HCT116 (cell line): ENCODE results near the gene STK32B. TPM values are rescaled to one million over a fixed set of nuclear protein-coding genes. Genes with fewer than 3 reads are reported as not detected.

Source experiments
- ATAC-seq: fragments of 200-7000 bp; cut with Tn5 transposase; 2 replicates; pipeline ENCODE4 v1.9.1; 2020; ENCODE audit warnings: mild to moderate bottlenecking, moderate library complexity
- BruUV-seq: library from RNA; stranded (reverse); fragments of 400-500 nt; replicated peaks from 2 replicates; lab custom pipeline; 2021; lab: Mats Ljungman, UMichigan
- CTCF ChIA-PET: fragments of 300-600 bp; sonication (Branson Sonifier 250); formaldehyde crosslinking; loops from one replicate; lab custom pipeline; 2021; ENCODE audit warnings: antibody characterized with exemption; lab: Charles Lee
- POLR2A ChIA-PET: fragments of 300-600, 350-600 bp; sonication (Branson Sonifier 250); formaldehyde crosslinking; loops from one replicate; lab custom pipeline; 2021; ENCODE audit warnings: antibody characterized with exemption; lab: Charles Lee
- RAD21 ChIA-PET, 2 experiments: fragments of 300-600 bp; sonication (Branson Sonifier 250); formaldehyde crosslinking; loops; one replicate each; lab custom pipeline; 2023; ENCODE audit warnings: low total read pairs in 2 of 2; ENCODE audit not compliant: uncharacterized antibody in 2 of 2, unreplicated experiment in 2 of 2, low non-redundant PET in 1 of 2; lab: Charles Lee
- DNase-seq: peaks from one replicate; pipeline ENCODE4 v3.0.0-alpha.2; 2010; ENCODE audit warnings: low read depth, low spot score
- H2AFZ ChIP-seq: fragments of 200-600 bp; shearing (Covaris generic), sonication (generic); 2 replicates; pipeline ENCODE4 v1.6.1; 2017; ENCODE audit warnings: low read depth, mixed run types, mixed read lengths, antibody characterized with exemption, low read length; ENCODE audit not compliant: poor library complexity, severe bottlenecking
- H3K27ac ChIP-seq: 2 replicates; pipeline ENCODE4 v1.5.1; 2012; ENCODE audit warnings: low read depth, low read length
- H3K27me3 ChIP-seq: fragments of 200-600 bp; sonication (generic); 2 replicates; pipeline ENCODE4 v1.6.1; 2016; ENCODE audit warnings: mixed run types, low read length, mixed read lengths; ENCODE audit not compliant: insufficient read depth
- H3K36me3 ChIP-seq, 2 experiments: fragments of 200-500 bp in 1 of 2; fragments of 200-600 bp in 1 of 2; sonication (Bioruptor generic) in 1 of 2; sonication (generic) in 1 of 2; 2 replicates each; pipeline versions ENCODE4 v1.5.1 to v1.6.1; 2014 to 2016; ENCODE audit warnings: low read length in 2 of 2, inconsistent platforms in 1 of 2, mixed read lengths in 1 of 2, mixed run types in 1 of 2; ENCODE audit not compliant: insufficient read depth in 2 of 2, control insufficient read depth in 1 of 2
- H3K4me1 ChIP-seq, 2 experiments: fragments of 200-600 bp in 1 of 2; sonication (generic) in 1 of 2; 2 replicates each; pipeline versions ENCODE4 v1.5.1 to v1.6.1; 2012 to 2017; ENCODE audit warnings: low read length in 2 of 2, inconsistent platforms in 1 of 2, mild to moderate bottlenecking in 1 of 2, mixed read lengths in 1 of 2, mixed run types in 1 of 2, moderate library complexity in 1 of 2; ENCODE audit not compliant: insufficient read depth in 2 of 2, control insufficient read depth in 1 of 2
- H3K4me2 ChIP-seq: fragments of 200-600 bp; sonication (generic); 2 replicates; pipeline ENCODE4 v1.6.1; 2017; ENCODE audit warnings: mixed run types, low read length, mixed read lengths
- H3K4me3 ChIP-seq, 2 experiments: fragments of 200-600 bp in 1 of 2; sonication (generic) in 1 of 2; replicated peaks in 1 of 2; 2 replicates each; pipeline ENCODE4 v1.5.1; 2011 to 2016; ENCODE audit warnings: low read length in 2 of 2, control low read depth in 1 of 2, low read depth in 1 of 2, mild to moderate bottlenecking in 1 of 2, mixed read lengths in 1 of 2, mixed run types in 1 of 2
- H3K79me2 ChIP-seq: fragments of 200-600 bp; sonication (generic); 2 replicates; pipeline ENCODE4 v1.6.1; 2017; ENCODE audit warnings: mild to moderate bottlenecking, mixed run types, low read length, moderate library complexity, mixed read lengths; ENCODE audit not compliant: insufficient read depth
- H3K9ac ChIP-seq: fragments of 200-600 bp; sonication (generic); 2 replicates; pipeline ENCODE4 v1.6.1; 2016; ENCODE audit warnings: low read length, mixed read lengths
- H3K9me2 ChIP-seq: fragments of 200-600 bp; sonication (generic), shearing (Covaris generic); 2 replicates; pipeline ENCODE4 v1.6.1; 2017; ENCODE audit warnings: mixed run types, mild to moderate bottlenecking, moderate library complexity; ENCODE audit not compliant: insufficient read depth
- H3K9me3 ChIP-seq, 2 experiments: fragments of 200-500 bp in 1 of 2; fragments of 200-600 bp in 1 of 2; sonication (Bioruptor generic) in 1 of 2; sonication (generic) in 1 of 2; 2 replicates each; pipeline ENCODE4 v1.6.1; 2014 to 2017; ENCODE audit warnings: low read length in 2 of 2, mixed read lengths in 2 of 2, inconsistent platforms in 1 of 2, low read depth in 1 of 2, mild to moderate bottlenecking in 1 of 2, mixed run types in 1 of 2, moderate library complexity in 1 of 2; ENCODE audit not compliant: control insufficient read depth in 1 of 2, insufficient read depth in 1 of 2
- H4K20me1 ChIP-seq: fragments of 200-600 bp; sonication (generic), shearing (Covaris generic); 2 replicates; pipeline ENCODE4 v1.6.1; 2017; ENCODE audit warnings: mixed run types, mild to moderate bottlenecking, moderate library complexity; ENCODE audit not compliant: insufficient read depth
- ATF3 ChIP-seq: IDR thresholded peaks from 2 replicates; pipeline ENCODE4 v1.6.1; 2012
- CTCF ChIP-seq, 3 experiments: fragments of 200-600 bp in 1 of 3; sonication (generic) in 1 of 3; IDR thresholded peaks in 2 of 3; conservative IDR thresholded peaks in 1 of 3; 2 replicates each; pipeline ENCODE4 v1.5.1; 2012 to 2017; ENCODE audit warnings: low read depth in 2 of 3, low read length in 2 of 3, antibody characterized with exemption in 1 of 3, borderline replicate concordance in 1 of 3, control low read depth in 1 of 3, mild to moderate bottlenecking in 1 of 3, mixed read lengths in 1 of 3, mixed run types in 1 of 3, moderate library complexity in 1 of 3; ENCODE audit not compliant: insufficient read depth in 1 of 3
- FOSL1 ChIP-seq: IDR thresholded peaks from 2 replicates; pipeline ENCODE4 v1.6.1; 2012; ENCODE audit warnings: low read depth
- RAD21 ChIP-seq: IDR thresholded peaks from 2 replicates; pipeline ENCODE4 v1.6.1; 2012; ENCODE audit warnings: low read depth, mild to moderate bottlenecking
- TCF7L2 ChIP-seq: IDR thresholded peaks from 2 replicates; pipeline ENCODE4 v1.7.0; 2011; ENCODE audit warnings: borderline replicate concordance, inconsistent platforms; ENCODE audit not compliant: insufficient read depth, insufficient read length; ENCODE audit errors: extremely low read depth
- ZBTB33 ChIP-seq: IDR thresholded peaks from 2 replicates; pipeline ENCODE4 v1.6.1; 2011; ENCODE audit warnings: mild to moderate bottlenecking, low read length, moderate library complexity; ENCODE audit not compliant: insufficient replicate concordance; ENCODE audit errors: extremely low read depth
- ZNF274 ChIP-seq: fragments of 200-500 bp; sonication (Bioruptor generic); IDR thresholded peaks from 2 replicates; pipeline ENCODE4 v1.6.1; 2014; ENCODE audit warnings: mild to moderate bottlenecking, low read depth, low read length, inconsistent platforms
- intact Hi-C: fragments of 100-400 bp; cut with micrococcal nuclease; formaldehyde crosslinking; loops from 2 replicates; pipeline ENCODE4 v1.10.0; 2022
- total RNA-seq: library from RNA; stranded (reverse); gene quantifications from one replicate; pipeline ENCODE4 v1.2.1, GENCODE V29; 2021; ENCODE audit not compliant: unreplicated experiment

STK32B gene
- total RNA-seq, 1 experiment from 2014 or later: not detected

GRCh38 chr4:5378002-5378401 lies 326.7 kb downstream of the STK32B start:
- Histone ChIP-seq H3K4me1 (no peaks in the 10 kb centered on the region), H3K9ac (no peak overlapping the region), H3K27ac (no peak overlapping the region), H3K36me3 (no peaks in the 10 kb centered on the region), H2AFZ (no peak overlapping the region), H3K9me3 (no peaks in the 10 kb centered on the region), H3K79me2 (no peaks in the 10 kb centered on the region), H3K9me2 (no peaks in the 10 kb centered on the region), H3K27me3 (peaks cover 15% of the 10 kb centered on the region; the same call in 1 of the 2 replicates), H4K20me1 (no peaks in the 10 kb centered on the region), H3K4me3 (no peak overlapping the region), H3K4me2 (no peak overlapping the region)
- DNase-seq: peak; percentile 13
- RAD21 ChIA-PET: no interaction called here
- ATAC-seq: peak; percentile 72
- POLR2A ChIA-PET: no interaction called here
- CTCF ChIA-PET: no interaction called here
- intact Hi-C loops: loop anchor here (1.0 to 5.0 kb wide), 2 partner anchors 328 to 381 kb away; no protein-coding TSS in a partner anchor
- no TSS peak for BruUV-seq
- TF ChIP-seq RAD21 (peak; percentile 70), CTCF (IDR thresholded peaks at IDR 0.05 in 2 of 3, conservative IDR thresholded peaks at IDR 0.05 in 1 of 3; ENCODE audit: borderline replicate concordance in 1 of 3, insufficient read depth in 1 of 3, low read depth in 2 of 3, low read length in 2 of 3) (peak; percentile 48 to 61 (median 53); a peak in 5 of 6 replicates), ATF3 (no peak), TCF7L2 (no peak)

GRCh38 chr4:5379895-5380294 lies 328.6 kb downstream of the STK32B start:
- intact Hi-C loops: loop anchor here (5.0 kb wide), 1 partner anchor 383 kb away; no protein-coding TSS in a partner anchor
- Histone ChIP-seq H4K20me1 (no peaks in the 10 kb centered on the region), H3K9me3 (no peaks in the 10 kb centered on the region), H3K4me2 (no peak overlapping the region), H3K27me3 (peaks cover 14% of the 10 kb centered on the region; the same call in 1 of the 2 replicates), H3K36me3 (no peaks in the 10 kb centered on the region), H3K4me3 (no peak overlapping the region), H2AFZ (no peak overlapping the region), H3K79me2 (no peaks in the 10 kb centered on the region), H3K27ac (no peak overlapping the region), H3K9me2 (no peaks in the 10 kb centered on the region), H3K9ac (no peak overlapping the region), H3K4me1 (no peaks in the 10 kb centered on the region)
- POLR2A ChIA-PET: no interaction called here
- no peak for TF ChIP-seq RAD21
- TF ChIP-seq ZNF274: no peak
- no peak for TF ChIP-seq TCF7L2
- TF ChIP-seq ZBTB33: no peak
- no peak for TF ChIP-seq FOSL1
- no peak for DNase-seq
- CTCF ChIA-PET: no interaction called here
- no TSS peak for BruUV-seq
- RAD21 ChIA-PET: no interaction called here
- ATAC-seq: no peak
